Measurements from ENCODE around the gene PPP4R3B. TPM values are rescaled to one million over a fixed set of nuclear protein-coding genes. Genes with fewer than 3 reads are reported as not detected.

PPP4R3B gene
- total RNA-seq, 4 donors from 2014 or later: 30.6 to 71.3 (median 52.6) TPM

- Histone ChIP-seq H3K4me3 (no peak overlapping the region), H3K27me3 (no peaks in the 10 kb centered on the region), H3K27ac (no peak overlapping the region), H3K9me3 (no peaks in the 10 kb centered on the region), H3K36me3 (peaks cover 0 to 21% (median 6%) of the 10 kb centered on the region in 3 donors), H3K4me1 (peaks cover 0 to 28% (median 0%) of the 10 kb centered on the region in 3 donors)
- intact Hi-C loops (cut with DNase I): no loop called here
- no peak for DNase-seq
- WGBS, 2 donors: 83 to 93% methylated on average over 1 of the region's 1 CpG
- no peak for TF ChIP-seq CTCF (IDR thresholded peaks at IDR 0.05)
- TF ChIP-seq POLR2A (IDR thresholded peaks at IDR 0.05): no peak
Measured at GRCh38 chr2:55627915-55628314, 10.5 kb upstream of the PPP4R3B start.

GRCh38 chr2:55621802-55622201, 4.4 kb upstream of the PPP4R3B start:
- 87 to 98% methylated on average over 4 to 7 of the region's 7 CpGs for WGBS, 2 donors
- no peak for DNase-seq
- Histone ChIP-seq H3K27ac (no peak overlapping the region), H3K4me3 (no peak overlapping the region), H3K36me3 (peaks cover 0 to 26% (median 0%) of the 10 kb centered on the region in 3 donors), H3K27me3 (no peaks in the 10 kb centered on the region), H3K4me1 (peaks cover 7 to 61% (median 23%) of the 10 kb centered on the region in 3 donors), H3K9me3 (no peaks in the 10 kb centered on the region)
- intact Hi-C loops (cut with DNase I): no loop called here
- TF ChIP-seq POLR2A (IDR thresholded peaks at IDR 0.05) (no peak), CTCF (IDR thresholded peaks at IDR 0.05) (no peak)

- peaks cover 0 to 19% (median 0%) of the 10 kb centered on the region in 3 donors for H3K36me3 ChIP-seq
- 59 to 69% methylated on average over 2 to 3 of the region's 3 CpGs for WGBS, 2 donors
- intact Hi-C loops (cut with DNase I): no loop called here
- DNase-seq: no peak
- no peak overlapping the region for H3K4me3 ChIP-seq
- no peaks in the 10 kb centered on the region for H3K9me3 ChIP-seq
- peaks cover 15 to 64% (median 31%) of the 10 kb centered on the region in 3 donors for H3K4me1 ChIP-seq
- TF ChIP-seq CTCF (IDR thresholded peaks at IDR 0.05) (peak in 3 of 6 experiments; percentile 13 to 19 (median 14)), POLR2A (IDR thresholded peaks at IDR 0.05) (no peak)
- H3K27me3 ChIP-seq: no peaks in the 10 kb centered on the region
- no peak overlapping the region for H3K27ac ChIP-seq
Measured at GRCh38 chr2:55620123-55620779, 2.8 kb upstream of the PPP4R3B start.

GRCh38 chr2:55618275-55619055, 1.0 kb upstream of the PPP4R3B start:
- Histone ChIP-seq H3K9me3 (no peaks in the 10 kb centered on the region), H3K36me3 (peaks cover 0 to 35% (median 0%) of the 10 kb centered on the region in 3 donors), H3K27me3 (no peaks in the 10 kb centered on the region), H3K27ac (peak overlapping the region; percentile 91 to 98 (median 96)), H3K4me1 (peaks cover 16 to 61% (median 31%) of the 10 kb centered on the region in 3 donors), H3K4me3 (peak overlapping the region; percentile 59 to 100 (median 86))
- intact Hi-C loops (cut with DNase I): no loop called here
- WGBS, 2 donors: 0% methylated on average over 30 to 32 of the region's 32 CpGs
- TF ChIP-seq CTCF (IDR thresholded peaks at IDR 0.05) (no peak), POLR2A (IDR thresholded peaks at IDR 0.05) (peak in 1 of 4 donors; percentile 19)
- DNase-seq: no peak

GRCh38 chr2:55618025-55618274, 528 bp upstream of the PPP4R3B start:
- H3K27ac ChIP-seq: peak overlapping the region; percentile 91 to 98 (median 96)
- H3K9me3 ChIP-seq: no peaks in the 10 kb centered on the region
- intact Hi-C loops (cut with DNase I): no loop called here
- no peak for TF ChIP-seq POLR2A (IDR thresholded peaks at IDR 0.05)
- no peak for TF ChIP-seq CTCF (IDR thresholded peaks at IDR 0.05)
- DNase-seq: no peak
- peaks cover 16 to 61% (median 31%) of the 10 kb centered on the region in 3 donors for H3K4me1 ChIP-seq
- peaks cover 0 to 40% (median 0%) of the 10 kb centered on the region in 3 donors for H3K36me3 ChIP-seq
- H3K27me3 ChIP-seq: no peaks in the 10 kb centered on the region
- 0 to 1% methylated on average over 10 of the region's 10 CpGs for WGBS, 2 donors
- peak overlapping the region; percentile 59 to 100 (median 86) for H3K4me3 ChIP-seq

Measured in esophagus squamous epithelium (tissue), 5 donors.